NB4 (cell line): Measurements from ENCODE around the gene TMC4.

Experiments used
- MYC ChIP-seq: IDR thresholded peaks from 2 replicates; pipeline ENCODE4 v1.6.1; 2011; ENCODE audit warnings: low read depth, low read length
- POLR2A ChIP-seq: IDR thresholded peaks from 2 replicates; pipeline ENCODE4 v1.6.1; 2011; ENCODE audit warnings: mild to moderate bottlenecking; ENCODE audit not compliant: insufficient read length; ENCODE audit errors: extremely low read depth
- TF ChIP-seq, protein P1 (sequence below): IDR thresholded peaks from one replicate; pipeline ENCODE4 v1.5.1; 2012; ENCODE audit warnings: low read depth, low read length

DNA sequence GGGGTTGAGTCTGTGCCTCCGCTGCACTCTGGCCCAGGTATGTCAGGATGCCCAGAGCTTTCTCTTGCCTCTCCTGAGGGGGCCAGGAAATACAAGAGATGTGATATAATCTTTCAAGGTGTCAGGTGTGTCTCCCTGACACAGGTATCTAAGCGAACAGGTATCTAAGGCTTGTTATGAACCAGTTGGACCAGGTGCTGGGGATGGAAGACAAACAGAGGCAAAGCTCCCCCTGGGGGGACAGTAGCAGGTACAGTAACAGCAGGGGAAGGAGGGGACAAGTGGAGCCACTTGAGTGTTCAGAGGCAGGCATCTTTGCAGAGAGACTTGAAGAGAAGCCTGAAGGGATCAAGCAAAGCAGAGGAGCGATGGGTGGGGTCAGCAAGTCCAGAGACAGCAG, 16.0 kb downstream of the TMC4 start:
- TF ChIP-seq, protein P1, sequence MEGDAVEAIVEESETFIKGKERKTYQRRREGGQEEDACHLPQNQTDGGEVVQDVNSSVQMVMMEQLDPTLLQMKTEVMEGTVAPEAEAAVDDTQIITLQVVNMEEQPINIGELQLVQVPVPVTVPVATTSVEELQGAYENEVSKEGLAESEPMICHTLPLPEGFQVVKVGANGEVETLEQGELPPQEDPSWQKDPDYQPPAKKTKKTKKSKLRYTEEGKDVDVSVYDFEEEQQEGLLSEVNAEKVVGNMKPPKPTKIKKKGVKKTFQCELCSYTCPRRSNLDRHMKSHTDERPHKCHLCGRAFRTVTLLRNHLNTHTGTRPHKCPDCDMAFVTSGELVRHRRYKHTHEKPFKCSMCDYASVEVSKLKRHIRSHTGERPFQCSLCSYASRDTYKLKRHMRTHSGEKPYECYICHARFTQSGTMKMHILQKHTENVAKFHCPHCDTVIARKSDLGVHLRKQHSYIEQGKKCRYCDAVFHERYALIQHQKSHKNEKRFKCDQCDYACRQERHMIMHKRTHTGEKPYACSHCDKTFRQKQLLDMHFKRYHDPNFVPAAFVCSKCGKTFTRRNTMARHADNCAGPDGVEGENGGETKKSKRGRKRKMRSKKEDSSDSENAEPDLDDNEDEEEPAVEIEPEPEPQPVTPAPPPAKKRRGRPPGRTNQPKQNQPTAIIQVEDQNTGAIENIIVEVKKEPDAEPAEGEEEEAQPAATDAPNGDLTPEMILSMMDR = no peak
- TF ChIP-seq POLR2A = no peak
- TF ChIP-seq MYC = no peak
